ENCODE measurements around the gene NAV1.

- no peak for TF ChIP-seq SP1 (IDR thresholded peaks at IDR 0.05; ENCODE audit: low read depth, low read length)
- TF ChIP-seq SIN3A (conservative IDR thresholded peaks at IDR 0.05 in 1 of 2, IDR thresholded peaks at IDR 0.05 in 1 of 2; ENCODE audit: low read depth in 1 of 2, low read length in 2 of 2), result no peak
- TF ChIP-seq SP2 (IDR thresholded peaks at IDR 0.05; ENCODE audit: low read length), result no peak
- no peak for TF ChIP-seq RAD21 (IDR thresholded peaks at IDR 0.05 in 1 of 2, conservative IDR thresholded peaks at IDR 0.05 in 1 of 2; ENCODE audit: low read depth in 2 of 2, low read length in 2 of 2)
- TF ChIP-seq JUND (IDR thresholded peaks at IDR 0.05; ENCODE audit: low read length), result no peak
- TF ChIP-seq HDAC6 (IDR thresholded peaks at IDR 0.05; ENCODE audit: low read depth, low read length), result no peak
- TF ChIP-seq CTCF (IDR thresholded peaks at IDR 0.05; ENCODE audit: control extremely low read depth in 1 of 3, insufficient read depth in 1 of 3, low read depth in 1 of 3, low read length in 3 of 3), result no peak
- TF ChIP-seq YY1 (IDR thresholded peaks at IDR 0.05; ENCODE audit: low read depth, low read length), result no peak
- TF ChIP-seq POU5F1 (IDR thresholded peaks at IDR 0.05; ENCODE audit: low read depth, low read length), result no peak
Measured at GRCh38 chr1:201562659-201563405, 23.9 kb downstream of the NAV1 start.

Data from H1 (cell line).